ENCODE data around the gene SAMD10. TPM values are rescaled to one million over a fixed set of nuclear protein-coding genes. Genes with fewer than 3 reads are reported as not detected.
"Not testable (repeated sequence)": the region's sequence is repeated elsewhere in the genome, so short reads cannot be mapped to it uniquely, and the experiment has no call there.

The SAMD10 gene
- total RNA-seq, 1 donor from 2014 or later: 6.0 TPM

- DNase-seq: no peak
- no peak for ATAC-seq (ENCODE audit: poor library complexity)
- intact Hi-C loops (cut with DNase I): no loop called here
These were observed 27.0 kb upstream of the SAMD10 start for GRCh38 chr20:64006490-64006889.

GRCh38 chr20:64005394-64005793 is 26.0 kb upstream of the SAMD10 start:
- no peak for DNase-seq
- intact Hi-C loops (cut with DNase I): no loop called here
- no peak for ATAC-seq (ENCODE audit: poor library complexity)

- intact Hi-C loops (cut with DNase I): no loop called here
- no peak for ATAC-seq (ENCODE audit: poor library complexity)
- no peak for DNase-seq
These were observed 24.7 kb upstream of the SAMD10 start for GRCh38 chr20:64003960-64004725.

GRCh38 chr20:64001607-64002011 is 22.2 kb upstream of the SAMD10 start:
- DNase-seq (no peak), ATAC-seq (ENCODE audit: poor library complexity) (no peak)
- intact Hi-C loops (cut with DNase I): no loop called here

- intact Hi-C loops (cut with DNase I): no loop called here
- DNase-seq (no peak), ATAC-seq (ENCODE audit: poor library complexity) (no peak)
These were observed 21.5 kb upstream of the SAMD10 start for GRCh38 chr20:64000906-64001305.

GRCh38 chr20:63982937-63983336 is 3.5 kb upstream of the SAMD10 start:
- no peak for ATAC-seq (ENCODE audit: poor library complexity)

GRCh38 chr20:63980806-63981728 is 1.6 kb upstream of the SAMD10 start, which contains the start of gene PRPF6:
PRPF6 (plus strand) TSS chr20:63981132; CDS start chr20:63981246, 114 bp downstream.
- ATAC-seq (ENCODE audit: poor library complexity): peak; percentile 94
- intact Hi-C loops (cut with DNase I): loop anchor here (5.0 kb wide), 1 partner anchor 81 kb away; the partner anchor contains the start of gene TCEA2
- peak; percentile 97 for DNase-seq

More at GRCh38 chr20:63982937-63983336, 3.5 kb upstream of the SAMD10 start:
- DNase-seq: no peak
- intact Hi-C loops (cut with DNase I): loop anchor here (5.0 kb wide), 1 partner anchor 79 kb away; the partner anchor contains the start of gene TCEA2

GRCh38 chr20:63980317-63980805 is 919 bp upstream of the SAMD10 start:
- ATAC-seq (ENCODE audit: poor library complexity) (peak; percentile 36), DNase-seq (no peak)
- intact Hi-C loops (cut with DNase I): loop anchor here (5.0 kb wide), 1 partner anchor 82 kb away; the partner anchor contains the start of gene TCEA2

- ATAC-seq (ENCODE audit: poor library complexity): no peak
These were observed 249 bp downstream of the SAMD10 start for GRCh38 chr20:63979229-63979556.

GRCh38 chr20:63978319-63979228 is 868 bp downstream of the SAMD10 start:
- peak; percentile 84 for DNase-seq
- intact Hi-C loops (cut with DNase I): no loop called here

More at GRCh38 chr20:63979229-63979556, 249 bp downstream of the SAMD10 start:
- peak; percentile 46 for DNase-seq
- intact Hi-C loops (cut with DNase I): no loop called here

GRCh38 chr20:63977739-63978276 is 1.6 kb downstream of the SAMD10 start:
- ATAC-seq (ENCODE audit: poor library complexity) (no peak), DNase-seq (peak; percentile 40)
- intact Hi-C loops (cut with DNase I): no loop called here

More at GRCh38 chr20:63978319-63979228, 868 bp downstream of the SAMD10 start:
- peak; percentile 53 for ATAC-seq (ENCODE audit: poor library complexity)

- ATAC-seq (ENCODE audit: poor library complexity): no peak
- no peak for DNase-seq
- intact Hi-C loops (cut with DNase I): no loop called here
These were observed 2.3 kb downstream of the SAMD10 start for GRCh38 chr20:63976980-63977738.

- intact Hi-C loops (cut with DNase I); ATAC-seq (ENCODE audit: poor library complexity); DNase-seq: not testable (repeated sequence)
These were observed 2.9 kb downstream of the SAMD10 start for GRCh38 chr20:63976511-63976910.

- intact Hi-C loops (cut with DNase I): loop anchor here (5.0 kb wide), 2 partner anchors 67 to 82 kb away; no protein-coding TSS in a partner anchor
- ATAC-seq (ENCODE audit: poor library complexity) (no peak), DNase-seq (no peak)
These were observed 4.8 kb downstream of the SAMD10 start for GRCh38 chr20:63974402-63975200.

- DNase-seq: peak; percentile 94
These were observed 5.6 kb downstream of the SAMD10 start for GRCh38 chr20:63973636-63974401.

GRCh38 chr20:63973160-63973479 is 6.3 kb downstream of the SAMD10 start:
- ATAC-seq (ENCODE audit: poor library complexity): no peak
- intact Hi-C loops (cut with DNase I): loop anchor here (2.0 to 5.0 kb wide), 3 partner anchors 66 to 434 kb away; no protein-coding TSS in a partner anchor
- no peak for DNase-seq

More at GRCh38 chr20:63973636-63974401, 5.6 kb downstream of the SAMD10 start:
- intact Hi-C loops (cut with DNase I): loop anchor here (2.0 to 5.0 kb wide), 3 partner anchors 67 to 435 kb away; no protein-coding TSS in a partner anchor
- ATAC-seq (ENCODE audit: poor library complexity): peak; percentile 87
